IPS-18a (cell line): ENCODE results near the gene LRPAP1.
A peak's percentile ranks its signal among the peaks of the same experiment; 100 is the strongest.

Experiments used
- H3K27ac ChIP-seq: one replicate; pipeline ENCODE4 v1.5.1; 2013; ENCODE audit warnings: low read length
- H3K27me3 ChIP-seq: one replicate; pipeline ENCODE4 v1.6.1; 2013; ENCODE audit warnings: mild to moderate bottlenecking, low read length; ENCODE audit not compliant: control insufficient read depth, insufficient read depth
- H3K36me3 ChIP-seq: one replicate; pipeline ENCODE4 v1.6.1; 2013; ENCODE audit warnings: low read depth, low read length; ENCODE audit not compliant: control insufficient read depth
- H3K4me1 ChIP-seq: one replicate; pipeline ENCODE4 v1.6.1; 2013; ENCODE audit warnings: low read depth, low read length; ENCODE audit not compliant: control insufficient read depth
- H3K4me3 ChIP-seq: one replicate; pipeline ENCODE4 v1.5.1; 2013; ENCODE audit warnings: low read length
- H3K9ac ChIP-seq: one replicate; pipeline ENCODE4 v1.6.1; 2013; ENCODE audit warnings: mild to moderate bottlenecking, low read length, moderate library complexity
- H3K9me3 ChIP-seq: one replicate; pipeline ENCODE4 v1.6.1; 2013; ENCODE audit warnings: low read depth, low read length; ENCODE audit not compliant: control insufficient read depth

Gene LRPAP1

DNA sequence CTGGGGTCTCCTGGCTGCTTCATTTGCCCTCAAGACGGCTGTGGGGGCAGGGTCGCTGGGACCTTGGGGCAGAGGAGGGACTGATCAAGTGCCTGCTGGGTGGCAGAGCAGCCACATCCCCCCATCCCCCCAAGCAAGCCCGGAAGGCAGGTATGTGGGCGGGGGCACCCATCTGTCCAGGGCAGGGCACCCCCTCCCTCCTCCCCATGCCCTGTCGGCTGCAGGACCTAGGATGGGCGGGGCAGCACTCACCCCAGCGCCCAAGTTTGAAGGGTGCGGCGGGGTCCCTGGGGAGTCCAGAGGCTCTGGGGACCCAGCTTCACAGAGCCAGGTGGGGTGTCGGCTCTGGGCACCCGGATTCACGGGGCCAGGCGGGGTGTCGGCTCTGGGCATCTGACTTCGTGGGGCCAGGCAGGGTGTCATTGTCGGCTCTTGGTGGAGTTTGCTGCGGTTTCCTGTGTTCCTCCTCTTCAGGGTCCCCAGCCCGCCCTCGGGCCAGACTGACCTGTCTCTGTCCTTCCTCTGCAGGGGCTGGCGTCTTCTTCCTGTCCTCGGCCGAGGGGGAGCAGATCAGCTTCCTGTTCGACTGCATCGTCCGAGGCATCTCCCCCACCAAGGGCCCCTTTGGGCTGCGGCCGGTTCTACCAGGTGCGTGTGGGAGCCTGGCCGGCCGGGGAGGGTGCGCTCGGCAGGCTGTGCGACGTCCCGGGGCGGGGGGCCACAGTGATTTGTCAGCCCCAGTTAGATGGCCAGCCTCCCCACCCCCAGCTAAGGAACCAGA is 47.0 kb downstream of the LRPAP1 start:
- Histone ChIP-seq H3K4me1 (peaks cover 23% of the 10 kb centered on the region), H3K9me3 (no peaks in the 10 kb centered on the region), H3K9ac (no peak overlapping the region), H3K27me3 (peaks cover 87% of the 10 kb centered on the region), H3K36me3 (no peaks in the 10 kb centered on the region), H3K4me3 (no peak overlapping the region), H3K27ac (no peak overlapping the region)

DNA sequence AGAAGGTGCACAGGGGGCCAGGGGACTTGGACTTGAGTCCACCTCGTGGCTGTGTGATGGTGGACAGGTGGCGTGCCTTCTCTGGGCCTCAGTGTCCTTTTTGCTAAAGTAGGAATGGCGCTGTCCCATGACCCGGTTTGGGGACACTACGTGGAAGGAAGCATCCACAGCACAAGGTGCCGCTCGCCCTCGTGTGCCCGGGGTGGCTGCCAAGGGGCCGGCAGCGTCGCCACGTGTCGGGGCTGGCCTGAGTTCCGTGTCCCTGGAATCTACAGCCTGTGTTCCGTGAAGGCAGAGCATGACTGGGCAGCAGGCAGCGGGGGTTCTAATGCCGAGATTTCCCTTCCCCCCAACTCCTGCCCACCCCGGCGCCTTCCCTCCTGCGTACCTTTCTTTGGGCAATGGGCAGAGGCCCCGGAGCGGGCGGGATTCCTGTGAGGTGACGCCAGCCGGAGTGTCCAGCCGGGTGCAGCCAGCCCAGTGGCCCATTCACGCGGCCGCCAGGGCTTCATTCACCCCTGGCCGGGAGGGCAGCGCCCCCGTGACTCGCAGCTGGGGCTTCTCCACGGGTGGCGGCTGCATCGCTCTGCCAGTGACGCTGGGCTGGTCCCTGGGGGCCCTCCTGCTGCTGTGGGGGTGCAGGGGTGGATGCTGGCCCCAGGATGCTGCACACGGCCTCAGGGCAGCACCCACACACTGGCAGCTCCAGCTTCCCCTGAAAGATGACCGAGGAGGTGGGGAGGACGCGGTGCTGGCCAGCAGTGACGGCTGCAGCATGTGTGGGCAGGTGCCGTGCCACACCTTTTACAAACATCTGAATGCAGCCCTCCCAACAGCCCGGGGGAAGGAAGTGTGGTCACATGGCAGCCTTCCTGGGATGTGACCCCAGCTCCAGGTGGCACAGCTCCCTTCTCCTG is 47.9 kb downstream of the LRPAP1 start:
- H3K4me3 ChIP-seq = no peak overlapping the region
- no peak overlapping the region for H3K27ac ChIP-seq
- no peak overlapping the region for H3K9ac ChIP-seq
- H3K4me1 ChIP-seq = peaks cover 23% of the 10 kb centered on the region
- H3K27me3 ChIP-seq = peaks cover 85% of the 10 kb centered on the region
- no peaks in the 10 kb centered on the region for H3K9me3 ChIP-seq
- no peaks in the 10 kb centered on the region for H3K36me3 ChIP-seq

- H3K36me3 ChIP-seq = no peaks in the 10 kb centered on the region
- H3K9ac ChIP-seq = no peak overlapping the region
- H3K27ac ChIP-seq = no peak overlapping the region
- H3K27me3 ChIP-seq = peaks cover 85% of the 10 kb centered on the region
- no peaks in the 10 kb centered on the region for H3K9me3 ChIP-seq
- no peak overlapping the region for H3K4me3 ChIP-seq
- peaks cover 23% of the 10 kb centered on the region for H3K4me1 ChIP-seq
Measured at GRCh38 chr4:3483471-3483921, 48.7 kb downstream of the LRPAP1 start.

DNA sequence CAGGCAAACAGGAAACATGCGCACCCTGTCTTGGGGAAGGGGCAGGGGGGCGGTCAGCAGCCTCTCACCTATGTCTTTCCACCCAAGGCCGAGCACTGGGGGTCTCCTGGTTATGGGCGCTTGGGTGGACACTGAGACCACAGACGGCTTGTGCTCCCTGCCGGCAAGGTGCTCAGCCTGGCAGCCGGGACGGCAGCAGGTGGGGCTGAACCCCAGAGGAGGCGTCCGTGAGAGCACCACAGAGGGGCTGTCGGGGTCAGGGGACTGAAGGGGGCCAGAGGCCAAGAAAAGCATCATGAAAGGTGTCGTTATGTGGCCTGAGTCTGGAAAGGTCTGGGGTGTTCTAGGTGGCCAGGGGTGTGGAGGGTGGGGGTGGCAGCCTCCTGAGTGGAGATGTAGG is 49.5 kb downstream of the LRPAP1 start:
- no peak overlapping the region for H3K27ac ChIP-seq
- no peak overlapping the region for H3K9ac ChIP-seq
- peaks cover 28% of the 10 kb centered on the region for H3K4me1 ChIP-seq
- H3K4me3 ChIP-seq = no peak overlapping the region
- no peaks in the 10 kb centered on the region for H3K36me3 ChIP-seq
- H3K27me3 ChIP-seq = peaks cover 79% of the 10 kb centered on the region
- H3K9me3 ChIP-seq = no peaks in the 10 kb centered on the region

DNA sequence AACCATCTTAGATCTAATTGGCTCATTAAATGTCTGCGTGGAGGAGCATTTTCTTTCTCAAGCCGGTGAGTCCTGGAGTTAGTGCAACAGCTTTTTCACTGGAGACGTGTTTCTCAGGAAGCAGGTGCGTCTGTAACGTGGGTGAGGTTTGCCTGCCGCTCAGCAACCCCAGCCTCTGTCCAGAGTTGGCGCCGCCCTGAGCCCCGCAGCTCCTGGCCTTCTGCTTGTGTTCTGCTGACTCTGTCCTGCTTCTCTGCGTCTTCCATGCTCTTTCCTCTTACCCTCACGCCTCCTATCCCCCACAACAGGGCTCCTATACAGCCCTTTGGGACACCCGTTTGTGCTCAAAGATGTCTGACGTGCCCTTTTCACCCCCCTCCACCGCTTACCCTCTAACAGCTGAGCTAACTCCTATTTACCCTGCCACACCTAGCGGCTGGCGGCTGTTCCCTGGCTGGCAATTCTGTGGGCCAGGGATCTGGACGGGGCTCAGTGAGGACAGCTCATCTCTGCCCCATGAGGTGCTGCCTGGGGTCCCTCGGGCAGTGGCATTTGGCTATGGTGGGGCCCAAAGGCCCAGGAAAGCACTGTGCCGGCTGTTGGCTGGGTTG is 50.3 kb downstream of the LRPAP1 start:
- no peak overlapping the region for H3K4me3 ChIP-seq
- H3K4me1 ChIP-seq = peaks cover 25% of the 10 kb centered on the region
- no peaks in the 10 kb centered on the region for H3K9me3 ChIP-seq
- H3K27ac ChIP-seq = no peak overlapping the region
- no peak overlapping the region for H3K9ac ChIP-seq
- peaks cover 71% of the 10 kb centered on the region for H3K27me3 ChIP-seq
- H3K36me3 ChIP-seq = no peaks in the 10 kb centered on the region

GRCh38 chr4:3481113-3481531 is 51.1 kb downstream of the LRPAP1 start:
- Histone ChIP-seq H3K27ac (no peak overlapping the region), H3K4me3 (peak overlapping the region; percentile 4), H3K4me1 (peaks cover 25% of the 10 kb centered on the region), H3K36me3 (no peaks in the 10 kb centered on the region), H3K9me3 (no peaks in the 10 kb centered on the region), H3K27me3 (peaks cover 63% of the 10 kb centered on the region), H3K9ac (no peak overlapping the region)

DNA sequence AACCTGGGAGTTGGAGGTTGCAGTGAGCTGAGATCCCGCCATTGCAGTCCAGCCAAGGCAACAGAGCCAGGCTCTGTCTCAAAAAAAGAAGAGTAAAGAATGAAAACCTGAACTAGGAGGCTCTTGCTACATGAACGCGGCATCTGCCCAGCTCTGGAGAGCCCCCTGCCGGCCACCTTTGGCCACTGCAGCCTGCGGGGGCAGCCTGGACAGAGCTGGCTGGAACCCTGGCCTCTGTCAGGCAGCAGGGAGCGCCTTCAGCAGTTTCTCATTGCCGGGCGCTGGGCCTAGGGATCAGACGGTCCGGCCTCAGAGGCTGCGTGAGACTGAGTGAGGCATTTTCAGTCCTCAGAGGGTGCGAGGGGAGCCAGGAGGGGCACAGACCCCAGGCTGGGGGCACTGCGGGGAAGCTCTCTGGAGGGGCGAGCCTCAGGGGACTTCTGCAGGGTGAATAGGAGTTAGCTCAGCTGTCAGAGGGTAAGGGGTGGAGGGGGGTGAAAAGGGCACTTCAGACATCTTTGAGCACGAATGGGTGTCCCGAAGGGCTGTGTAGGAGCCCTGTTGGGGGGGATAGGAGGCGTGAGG is 51.6 kb downstream of the LRPAP1 start:
- H3K27me3 ChIP-seq = peaks cover 60% of the 10 kb centered on the region
- H3K9me3 ChIP-seq = no peaks in the 10 kb centered on the region
- no peak overlapping the region for H3K27ac ChIP-seq
- H3K4me3 ChIP-seq = peak overlapping the region; percentile 4
- peaks cover 22% of the 10 kb centered on the region for H3K4me1 ChIP-seq
- H3K36me3 ChIP-seq = no peaks in the 10 kb centered on the region
- no peak overlapping the region for H3K9ac ChIP-seq

DNA sequence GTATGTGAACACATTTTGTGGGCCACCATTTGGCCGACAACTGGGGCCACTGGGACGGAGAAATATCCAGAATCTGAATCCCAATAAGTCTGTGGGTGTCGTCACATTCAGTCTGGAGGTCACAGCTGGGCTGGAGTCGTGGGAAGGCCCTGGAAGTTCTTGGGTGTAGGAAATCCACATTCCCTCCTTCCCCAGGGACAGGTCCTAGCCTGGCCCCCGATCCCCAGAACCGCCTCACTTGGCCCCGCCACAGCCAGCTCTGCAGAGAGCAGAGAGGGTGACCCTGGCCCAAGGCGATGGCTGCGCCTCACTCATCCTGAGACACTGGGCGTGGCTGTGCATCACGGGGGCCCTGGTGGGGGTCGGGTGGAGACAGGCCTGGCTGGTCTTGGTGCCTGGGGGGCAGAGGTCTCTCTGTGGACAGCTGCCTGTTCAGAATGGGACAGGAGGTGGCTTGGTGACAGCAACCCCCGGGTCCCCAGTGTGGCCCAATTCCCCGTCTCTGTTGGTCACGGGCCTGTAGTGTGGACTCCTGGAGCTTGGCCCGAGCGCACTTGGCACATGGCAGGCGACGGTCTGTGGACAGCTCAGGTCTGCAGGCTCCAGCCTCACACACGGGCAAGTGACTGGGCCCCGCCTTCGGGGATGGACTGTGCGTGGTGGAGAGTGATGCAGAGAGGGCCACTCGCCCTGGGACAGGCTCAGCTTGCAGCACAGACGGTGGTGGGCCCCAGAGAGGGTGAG is 52.7 kb downstream of the LRPAP1 start:
- Histone ChIP-seq H3K9me3 (no peaks in the 10 kb centered on the region), H3K27me3 (peaks cover 62% of the 10 kb centered on the region), H3K36me3 (no peaks in the 10 kb centered on the region), H3K4me3 (no peak overlapping the region), H3K4me1 (peaks cover 19% of the 10 kb centered on the region), H3K27ac (no peak overlapping the region), H3K9ac (no peak overlapping the region)

DNA sequence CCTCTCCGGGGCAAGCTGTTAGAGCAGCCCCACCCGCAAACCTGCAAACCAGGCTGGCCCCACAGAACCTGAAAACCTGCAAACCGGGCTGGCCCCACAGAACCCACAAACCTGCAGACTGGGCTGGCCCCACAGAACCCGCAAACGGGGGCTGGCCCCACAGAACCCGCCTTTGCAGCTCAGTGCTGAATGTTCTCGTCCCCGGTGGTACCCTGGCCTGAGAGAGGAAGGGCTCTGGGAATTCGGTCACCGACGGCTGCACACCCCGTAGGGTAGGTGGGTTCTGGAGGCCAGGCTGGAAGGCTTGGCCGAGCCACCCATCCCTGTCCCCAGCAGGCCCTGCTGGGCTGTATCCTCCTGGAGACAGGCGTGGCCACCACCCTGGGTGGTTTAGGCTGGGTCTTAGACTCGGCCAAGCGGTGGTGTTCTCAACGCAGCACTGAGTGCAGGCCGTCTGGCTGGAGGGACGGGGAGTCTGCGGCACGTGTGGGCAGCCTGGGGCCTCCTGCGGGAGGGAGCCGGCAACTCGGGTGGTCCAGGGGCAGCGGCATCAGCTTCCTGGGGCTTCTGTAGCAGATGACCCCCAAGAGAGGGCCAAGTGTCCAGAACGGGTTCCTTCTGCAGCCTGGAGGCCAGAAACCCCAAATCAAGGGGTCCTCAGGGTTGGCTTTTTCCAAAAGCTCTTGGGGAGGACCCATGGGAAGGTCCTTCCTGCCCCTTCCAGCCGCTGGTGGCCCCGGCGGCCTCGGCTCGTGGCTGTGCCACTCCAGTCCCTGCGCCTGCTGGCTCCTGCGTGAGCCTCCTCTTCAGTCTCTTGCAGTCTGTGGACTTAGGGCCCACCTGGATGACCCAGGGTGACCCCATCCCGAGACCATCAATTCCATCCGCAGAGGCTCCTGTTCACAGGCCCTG is 53.5 kb downstream of the LRPAP1 start:
- H3K9me3 ChIP-seq = no peaks in the 10 kb centered on the region
- H3K27ac ChIP-seq = no peak overlapping the region
- H3K27me3 ChIP-seq = peaks cover 59% of the 10 kb centered on the region
- H3K36me3 ChIP-seq = no peaks in the 10 kb centered on the region
- peaks cover 19% of the 10 kb centered on the region for H3K4me1 ChIP-seq
- no peak overlapping the region for H3K9ac ChIP-seq
- H3K4me3 ChIP-seq = no peak overlapping the region

DNA sequence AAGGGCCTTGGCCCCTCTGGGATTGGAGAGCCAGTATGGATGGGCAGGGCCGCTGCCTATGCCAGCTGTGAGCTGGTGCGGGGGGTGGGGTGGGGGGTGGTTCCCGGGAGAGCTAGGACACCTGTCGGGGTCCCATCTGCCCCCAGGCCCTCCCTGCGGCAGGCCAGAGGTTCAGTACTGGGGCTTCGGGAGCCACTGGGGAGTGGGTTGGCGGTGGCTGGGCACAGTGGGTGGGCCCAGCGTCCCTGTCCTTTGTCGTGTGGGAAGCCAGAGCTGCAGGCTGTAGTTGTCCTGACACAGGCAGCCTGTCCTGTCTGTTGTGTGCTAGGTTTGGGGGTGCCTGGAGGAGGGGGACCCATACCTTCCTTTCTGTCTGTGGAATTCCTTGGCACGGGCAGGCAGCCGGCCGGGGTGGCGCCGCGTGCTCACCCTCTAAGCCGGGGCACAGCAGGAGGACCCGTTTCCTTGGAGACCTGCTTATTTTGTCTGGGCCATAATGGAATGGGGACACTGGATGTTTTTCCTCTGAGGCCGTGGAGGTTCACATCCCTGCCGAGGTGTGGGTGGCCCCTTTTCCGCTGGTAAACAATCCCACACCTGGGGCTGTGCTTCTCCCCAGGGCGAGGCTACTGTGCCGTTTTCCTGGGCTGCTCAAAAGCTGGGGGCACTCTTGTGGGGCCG is 54.3 kb downstream of the LRPAP1 start:
- Histone ChIP-seq H3K27me3 (peaks cover 51% of the 10 kb centered on the region), H3K4me1 (peaks cover 19% of the 10 kb centered on the region), H3K27ac (no peak overlapping the region), H3K9ac (no peak overlapping the region), H3K9me3 (no peaks in the 10 kb centered on the region), H3K36me3 (no peaks in the 10 kb centered on the region), H3K4me3 (no peak overlapping the region)
